ENCODE results near the gene FCHSD1. TPM values are rescaled to one million over a fixed set of nuclear protein-coding genes. Genes with fewer than 3 reads are reported as not detected.

Gene FCHSD1
- total RNA-seq, 3 donors from 2014 or later, result 18.1 to 32.1 (median 24.3) TPM

DNA sequence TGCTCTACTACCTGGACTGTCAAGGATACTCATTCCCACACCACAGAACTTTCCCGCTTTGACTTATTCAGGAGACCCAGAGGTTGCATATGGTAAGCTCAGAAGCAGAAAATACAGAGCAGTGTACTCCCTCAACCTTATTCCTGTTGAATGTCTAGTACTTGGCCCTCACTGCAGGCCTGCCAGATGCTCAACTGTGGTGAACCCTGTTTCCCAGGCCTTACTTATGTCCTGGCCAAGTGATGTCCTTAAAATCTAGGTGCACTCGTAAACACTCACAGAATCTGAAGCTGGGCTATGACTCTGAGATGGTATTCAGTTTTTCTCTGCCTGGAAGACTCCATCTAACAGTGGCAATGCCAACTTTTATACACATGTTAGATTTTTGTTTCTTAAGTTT is 53.4 kb downstream of the FCHSD1 start:
- H3K36me3 ChIP-seq, result no peaks in the 10 kb centered on the region
- no peaks in the 10 kb centered on the region for H3K4me1 ChIP-seq
- H3K27ac ChIP-seq, result no peak overlapping the region
- H3K4me3 ChIP-seq, result no peak overlapping the region
- no peaks in the 10 kb centered on the region for H3K27me3 ChIP-seq
- no peak for DNase-seq (ENCODE audit: low spot score in 2 of 2)
- intact Hi-C loops (cut with DNase I; ENCODE audit: low total_unique reads), result no loop called here
- TF ChIP-seq, protein P1, sequence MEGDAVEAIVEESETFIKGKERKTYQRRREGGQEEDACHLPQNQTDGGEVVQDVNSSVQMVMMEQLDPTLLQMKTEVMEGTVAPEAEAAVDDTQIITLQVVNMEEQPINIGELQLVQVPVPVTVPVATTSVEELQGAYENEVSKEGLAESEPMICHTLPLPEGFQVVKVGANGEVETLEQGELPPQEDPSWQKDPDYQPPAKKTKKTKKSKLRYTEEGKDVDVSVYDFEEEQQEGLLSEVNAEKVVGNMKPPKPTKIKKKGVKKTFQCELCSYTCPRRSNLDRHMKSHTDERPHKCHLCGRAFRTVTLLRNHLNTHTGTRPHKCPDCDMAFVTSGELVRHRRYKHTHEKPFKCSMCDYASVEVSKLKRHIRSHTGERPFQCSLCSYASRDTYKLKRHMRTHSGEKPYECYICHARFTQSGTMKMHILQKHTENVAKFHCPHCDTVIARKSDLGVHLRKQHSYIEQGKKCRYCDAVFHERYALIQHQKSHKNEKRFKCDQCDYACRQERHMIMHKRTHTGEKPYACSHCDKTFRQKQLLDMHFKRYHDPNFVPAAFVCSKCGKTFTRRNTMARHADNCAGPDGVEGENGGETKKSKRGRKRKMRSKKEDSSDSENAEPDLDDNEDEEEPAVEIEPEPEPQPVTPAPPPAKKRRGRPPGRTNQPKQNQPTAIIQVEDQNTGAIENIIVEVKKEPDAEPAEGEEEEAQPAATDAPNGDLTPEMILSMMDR (IDR thresholded peaks at IDR 0.05), result no peak
- no peak for TF ChIP-seq POLR2A (IDR thresholded peaks at IDR 0.05)
- TF ChIP-seq POLR2AphosphoS5 (IDR thresholded peaks at IDR 0.05), result no peak
- H3K9me3 ChIP-seq, result no peaks in the 10 kb centered on the region

DNA sequence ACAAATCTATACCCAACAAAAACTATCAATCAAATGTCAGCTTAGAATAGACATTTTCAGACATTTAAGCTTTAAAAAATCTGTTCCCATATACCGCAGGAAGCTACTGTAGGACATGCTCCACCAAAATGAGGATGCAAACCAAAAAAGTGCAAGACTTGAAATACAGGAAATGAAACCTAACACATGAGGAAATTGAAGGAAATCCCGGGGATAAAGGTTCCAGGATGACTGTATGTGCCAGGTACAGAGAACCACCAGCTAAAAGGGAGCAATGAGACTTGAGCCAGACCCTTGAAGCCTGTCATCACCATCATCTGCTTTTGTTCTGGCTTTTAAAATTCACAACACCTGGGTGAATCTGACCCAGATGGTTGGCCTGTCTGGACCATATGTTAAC is 53.8 kb downstream of the FCHSD1 start:
- Histone ChIP-seq H3K4me1 (no peaks in the 10 kb centered on the region), H3K27ac (no peak overlapping the region), H3K4me3 (no peak overlapping the region), H3K9me3 (no peaks in the 10 kb centered on the region), H3K36me3 (no peaks in the 10 kb centered on the region), H3K27me3 (no peaks in the 10 kb centered on the region)
- intact Hi-C loops (cut with DNase I; ENCODE audit: low total_unique reads), result no loop called here
- no peak for DNase-seq (ENCODE audit: low spot score in 2 of 2)
- no peak for TF ChIP-seq POLR2A (IDR thresholded peaks at IDR 0.05)
- no peak for TF ChIP-seq POLR2AphosphoS5 (IDR thresholded peaks at IDR 0.05)

DNA sequence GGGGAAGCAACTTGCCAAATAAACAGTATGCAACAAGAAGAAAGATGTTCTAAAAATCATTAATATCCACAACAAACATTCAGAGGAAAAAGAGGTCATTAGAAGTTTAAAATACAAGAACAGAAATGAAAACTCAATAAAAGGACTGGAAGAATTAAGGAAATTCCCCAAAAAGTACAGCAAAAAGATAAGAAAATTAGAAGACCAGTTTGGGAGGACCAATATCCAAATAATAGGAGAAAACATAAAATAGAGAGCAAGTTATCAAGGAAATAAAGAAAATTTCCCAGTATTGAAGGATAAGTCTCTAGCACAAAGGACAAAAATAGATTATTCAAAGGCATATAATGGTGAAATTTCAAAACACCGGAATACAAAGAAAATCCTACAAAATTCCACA is 54.4 kb downstream of the FCHSD1 start:
- Histone ChIP-seq H3K27me3 (no peaks in the 10 kb centered on the region), H3K27ac (no peak overlapping the region), H3K4me1 (no peaks in the 10 kb centered on the region), H3K36me3 (no peaks in the 10 kb centered on the region), H3K4me3 (no peak overlapping the region), H3K9me3 (no peaks in the 10 kb centered on the region)
- no peak for DNase-seq (ENCODE audit: low spot score in 2 of 2)
- TF ChIP-seq, protein P1 (IDR thresholded peaks at IDR 0.05), result no peak
- TF ChIP-seq POLR2AphosphoS5 (IDR thresholded peaks at IDR 0.05) (no peak), POLR2A (IDR thresholded peaks at IDR 0.05) (no peak)
- intact Hi-C loops (cut with DNase I; ENCODE audit: low total_unique reads), result no loop called here

DNA sequence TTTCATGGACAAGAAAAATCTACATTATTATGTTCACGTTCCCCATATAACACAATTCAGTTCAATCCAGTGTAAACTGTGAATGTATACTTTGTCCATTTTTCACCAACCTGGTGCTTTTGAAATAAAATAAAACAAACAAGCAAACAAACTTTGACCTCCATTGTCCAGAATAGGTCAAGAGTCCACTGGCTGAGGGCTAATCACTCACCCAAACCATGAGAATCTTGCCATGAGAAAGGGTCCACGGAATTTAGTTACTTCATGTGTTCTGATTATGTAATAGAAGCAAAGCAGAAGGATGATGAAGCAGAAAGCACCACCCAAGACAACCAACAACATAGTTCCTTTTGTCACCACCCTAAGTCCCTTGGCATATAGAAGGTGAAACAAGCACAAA is 61.1 kb downstream of the FCHSD1 start:
- Histone ChIP-seq H3K4me3 (no peak overlapping the region), H3K36me3 (no peaks in the 10 kb centered on the region), H3K27me3 (no peaks in the 10 kb centered on the region), H3K9me3 (no peaks in the 10 kb centered on the region), H3K4me1 (no peaks in the 10 kb centered on the region), H3K27ac (no peak overlapping the region)
- intact Hi-C loops (cut with DNase I; ENCODE audit: low total_unique reads), result loop anchor here (2.0 kb wide), 1 partner anchor 23 kb away; no protein-coding TSS in a partner anchor
- TF ChIP-seq POLR2A (IDR thresholded peaks at IDR 0.05), result no peak
- no peak for TF ChIP-seq POLR2AphosphoS5 (IDR thresholded peaks at IDR 0.05)
- TF ChIP-seq, protein P1 (IDR thresholded peaks at IDR 0.05), result no peak
- DNase-seq (ENCODE audit: low spot score in 2 of 2), result no peak

Other genes with a start within 250 kb of the FCHSD1 start
- gene PCDHGA9, start 248.6 kb downstream of the FCHSD1 start, total RNA-seq, result 10 to 100 TPM in 2 of 3 donors, 1 to 10 TPM in 1; 7.8 to 16.7 (median 13.8) TPM
- gene PCDHGB6, start 243.4 kb downstream of the FCHSD1 start, total RNA-seq, result 10 to 100 TPM in 2 of 3 donors, 1 to 10 TPM in 1; 8.8 to 12.8 (median 10.8) TPM
- 10 to 100 TPM in 2 of 3 donors, 1 to 10 TPM in 1; 7.2 to 10.7 (median 10.5) TPM for gene PCDHGA10, start 238.4 kb downstream of the FCHSD1 start, total RNA-seq
- gene PCDHGB7, start 233.7 kb downstream of the FCHSD1 start, total RNA-seq, result 10 to 100 TPM; 15.4 to 21.3 (median 16.0) TPM
- gene PCDHGA11, start 230.4 kb downstream of the FCHSD1 start, total RNA-seq, result 1 to 10 TPM; 5.0 to 9.8 (median 9.7) TPM
- gene PCDHGA12, start 220.9 kb downstream of the FCHSD1 start, total RNA-seq, result 10 to 100 TPM in 2 of 3 donors, 1 to 10 TPM in 1; 9.8 to 12.0 (median 11.1) TPM
- gene PCDHGC3, start 175.5 kb downstream of the FCHSD1 start, total RNA-seq, result 10 to 100 TPM; 29.6 to 41.6 (median 35.1) TPM
- 1 to 10 TPM; 2.6 to 6.2 (median 6.0) TPM for gene PCDHGC4, start 166.4 kb downstream of the FCHSD1 start, total RNA-seq
- 1 to 10 TPM; 2.1 to 3.5 (median 3.3) TPM for gene PCDHGC5, start 162.3 kb downstream of the FCHSD1 start, total RNA-seq
- gene DIAPH1, start 32.4 kb downstream of the FCHSD1 start, total RNA-seq, result 10 to 100 TPM; 58.8 to 64.8 (median 63.6) TPM
- gene HDAC3, start 14.6 kb downstream of the FCHSD1 start, total RNA-seq, result 10 to 100 TPM; 50.2 to 52.5 (median 52.1) TPM
- 1 to 10 TPM; 1.3 to 4.3 (median 4.0) TPM for gene RELL2, start 14.4 kb downstream of the FCHSD1 start, total RNA-seq
- 10 to 100 TPM in 1 of 3 donors, 1 to 10 TPM in 2; 2.6 to 12.1 (median 5.9) TPM for gene ARAP3, start 30.8 kb upstream of the FCHSD1 start, total RNA-seq
- 10 to 100 TPM; 28.3 to 72.7 (median 65.9) TPM for gene PCDH1, start 227.0 kb upstream of the FCHSD1 start, total RNA-seq